Subcutaneous abdominal adipose tissue (tissue), 5 donors: ENCODE results near the gene TNFRSF4.
"Not testable (repeated sequence)": the region's sequence is repeated elsewhere in the genome, so short reads cannot be mapped to it uniquely, and the experiment has no call there.

ENCODE experiments used
- H3K27ac ChIP-seq: one replicate; pipeline ENCODE4 v1.7.0; 2013; ENCODE audit warnings: low read depth, mild to moderate bottlenecking, inconsistent platforms, low read length, moderate library complexity
- H3K27me3 ChIP-seq, 5 donors: one replicate each; pipeline ENCODE4 v1.7.0; 2013; ENCODE audit warnings: low read length in 5 of 5, inconsistent platforms in 1 of 5; ENCODE audit not compliant: control insufficient read depth in 5 of 5, insufficient read depth in 4 of 5
- H3K36me3 ChIP-seq, 5 donors: one replicate each; pipeline ENCODE4 v1.7.0; 2013; ENCODE audit warnings: low read length in 5 of 5; ENCODE audit not compliant: control insufficient read depth in 5 of 5, insufficient read depth in 5 of 5
- H3K4me1 ChIP-seq, 5 donors: one replicate each; pipeline ENCODE4 v1.7.0; 2013; ENCODE audit warnings: low read length in 5 of 5, mild to moderate bottlenecking in 3 of 5, moderate library complexity in 1 of 5; ENCODE audit not compliant: control insufficient read depth in 5 of 5, insufficient read depth in 5 of 5
- H3K4me3 ChIP-seq, 5 donors: one replicate each; pipeline ENCODE4 v1.7.0; 2013; ENCODE audit warnings: low read length in 5 of 5, low read depth in 1 of 5
- H3K9ac ChIP-seq, 5 donors: one replicate each; pipeline ENCODE4 v1.7.0; 2013; ENCODE audit warnings: low read length in 5 of 5, mild to moderate bottlenecking in 4 of 5, moderate library complexity in 3 of 5
- H3K9me3 ChIP-seq, 5 donors: one replicate each; pipeline ENCODE4 v1.7.0; 2013; ENCODE audit warnings: low read length in 5 of 5; ENCODE audit not compliant: control insufficient read depth in 5 of 5
- donor health status: healthy.
- donor health status: healthy.
- donor health status: healthy.
- donor health status: healthy.
- donor health status: healthy.

TNFRSF4 gene

GRCh38 chr1:1255078-1255477 lies 41.1 kb upstream of the TNFRSF4 start:
- peaks cover 0 to 11% (median 2%) of the 10 kb centered on the region in 5 donors for H3K4me1 ChIP-seq
- H3K27me3 ChIP-seq: no peaks in the 10 kb centered on the region
- no peak overlapping the region for H3K9ac ChIP-seq
- peaks cover 0 to 63% (median 49%) of the 10 kb centered on the region in 5 donors for H3K36me3 ChIP-seq
- no peak overlapping the region for H3K27ac ChIP-seq
- no peaks in the 10 kb centered on the region for H3K9me3 ChIP-seq
- H3K4me3 ChIP-seq: no peak overlapping the region

- Histone ChIP-seq H3K36me3 (peaks cover 0 to 59% (median 45%) of the 10 kb centered on the region in 5 donors), H3K9ac (no peak overlapping the region), H3K9me3 (no peaks in the 10 kb centered on the region), H3K27ac (no peak overlapping the region), H3K4me3 (no peak overlapping the region), H3K4me1 (peaks cover 0 to 6% (median 0%) of the 10 kb centered on the region in 5 donors), H3K27me3 (no peaks in the 10 kb centered on the region)
These were observed 40.7 kb upstream of the TNFRSF4 start for GRCh38 chr1:1254667-1254998.

DNA sequence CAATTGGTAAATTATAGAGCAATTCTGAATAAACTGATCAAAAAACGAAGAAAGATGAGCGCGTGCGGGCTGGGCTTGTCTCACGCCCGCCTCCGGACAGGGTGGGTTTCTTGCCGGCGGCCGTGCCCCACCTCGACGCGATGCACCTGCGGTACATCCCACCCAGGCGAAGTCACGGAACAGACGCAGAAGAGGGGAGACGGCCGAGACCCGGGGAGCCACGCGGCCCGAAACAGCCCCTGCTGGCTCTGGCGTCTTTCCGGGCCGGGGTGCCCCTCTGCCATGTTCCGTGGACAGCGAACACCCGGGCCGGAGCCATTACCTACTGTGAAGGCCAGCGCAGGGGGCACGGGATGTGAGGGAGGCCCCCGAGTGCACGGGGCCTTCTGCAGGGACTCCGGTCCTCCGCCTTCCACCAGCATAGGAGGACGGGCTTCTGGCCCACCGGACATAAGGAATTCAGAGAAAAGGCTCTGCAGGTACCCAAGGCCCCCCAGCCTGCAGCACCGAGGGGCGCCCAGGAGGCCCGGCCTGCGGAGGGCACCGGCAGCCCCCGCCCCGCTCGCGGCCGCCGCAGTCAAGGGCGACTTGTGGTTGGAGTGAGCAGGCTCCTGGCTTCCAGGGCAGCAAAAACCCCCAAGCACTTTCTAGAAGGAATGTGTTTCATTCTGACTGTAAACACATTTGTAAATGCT lies 40.2 kb upstream of the TNFRSF4 start:
- no peaks in the 10 kb centered on the region for H3K9me3 ChIP-seq
- no peaks in the 10 kb centered on the region for H3K27me3 ChIP-seq
- no peak overlapping the region for H3K9ac ChIP-seq
- peaks cover 0 to 6% (median 0%) of the 10 kb centered on the region in 5 donors for H3K4me1 ChIP-seq
- H3K27ac ChIP-seq: no peak overlapping the region
- no peak overlapping the region for H3K4me3 ChIP-seq
- peaks cover 0 to 55% (median 41%) of the 10 kb centered on the region in 5 donors for H3K36me3 ChIP-seq

DNA sequence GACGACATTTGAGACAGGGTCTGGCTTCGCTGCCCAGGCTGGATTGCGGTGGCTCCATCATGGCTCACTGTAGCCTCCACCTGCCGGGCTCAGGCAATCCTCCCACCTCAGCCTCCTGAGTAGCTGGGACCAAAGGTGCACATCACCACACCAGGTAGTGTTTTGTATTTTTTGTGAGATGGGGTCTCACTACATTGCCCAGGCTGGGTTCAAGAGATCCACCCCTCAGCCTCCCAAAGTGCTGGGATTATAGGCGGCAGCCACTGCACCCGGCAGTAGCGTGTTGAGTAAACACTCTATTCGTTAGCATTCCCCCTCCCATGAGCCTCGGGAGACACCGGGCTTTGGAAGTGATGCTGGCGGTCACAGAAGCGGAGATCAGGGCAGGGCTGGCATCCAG lies 39.4 kb upstream of the TNFRSF4 start:
- Histone ChIP-seq H3K9me3 (no peaks in the 10 kb centered on the region), H3K4me1 (peaks cover 0 to 6% (median 0%) of the 10 kb centered on the region in 5 donors), H3K4me3 (no peak overlapping the region), H3K27me3 (no peaks in the 10 kb centered on the region), H3K36me3 (peaks cover 0 to 50% (median 37%) of the 10 kb centered on the region in 5 donors), H3K9ac (no peak overlapping the region), H3K27ac (no peak overlapping the region)

GRCh38 chr1:1250786-1251284 lies 36.9 kb upstream of the TNFRSF4 start:
- peaks cover 15 to 20% (median 17%) of the 10 kb centered on the region in 5 donors for H3K27me3 ChIP-seq
- H3K27ac ChIP-seq: no peak overlapping the region
- peaks cover 0 to 37% (median 27%) of the 10 kb centered on the region in 5 donors for H3K36me3 ChIP-seq
- no peak overlapping the region for H3K9ac ChIP-seq
- H3K4me3 ChIP-seq: no peak overlapping the region
- no peaks in the 10 kb centered on the region for H3K9me3 ChIP-seq
- H3K4me1 ChIP-seq: peaks cover 0 to 10% (median 0%) of the 10 kb centered on the region in 5 donors

DNA sequence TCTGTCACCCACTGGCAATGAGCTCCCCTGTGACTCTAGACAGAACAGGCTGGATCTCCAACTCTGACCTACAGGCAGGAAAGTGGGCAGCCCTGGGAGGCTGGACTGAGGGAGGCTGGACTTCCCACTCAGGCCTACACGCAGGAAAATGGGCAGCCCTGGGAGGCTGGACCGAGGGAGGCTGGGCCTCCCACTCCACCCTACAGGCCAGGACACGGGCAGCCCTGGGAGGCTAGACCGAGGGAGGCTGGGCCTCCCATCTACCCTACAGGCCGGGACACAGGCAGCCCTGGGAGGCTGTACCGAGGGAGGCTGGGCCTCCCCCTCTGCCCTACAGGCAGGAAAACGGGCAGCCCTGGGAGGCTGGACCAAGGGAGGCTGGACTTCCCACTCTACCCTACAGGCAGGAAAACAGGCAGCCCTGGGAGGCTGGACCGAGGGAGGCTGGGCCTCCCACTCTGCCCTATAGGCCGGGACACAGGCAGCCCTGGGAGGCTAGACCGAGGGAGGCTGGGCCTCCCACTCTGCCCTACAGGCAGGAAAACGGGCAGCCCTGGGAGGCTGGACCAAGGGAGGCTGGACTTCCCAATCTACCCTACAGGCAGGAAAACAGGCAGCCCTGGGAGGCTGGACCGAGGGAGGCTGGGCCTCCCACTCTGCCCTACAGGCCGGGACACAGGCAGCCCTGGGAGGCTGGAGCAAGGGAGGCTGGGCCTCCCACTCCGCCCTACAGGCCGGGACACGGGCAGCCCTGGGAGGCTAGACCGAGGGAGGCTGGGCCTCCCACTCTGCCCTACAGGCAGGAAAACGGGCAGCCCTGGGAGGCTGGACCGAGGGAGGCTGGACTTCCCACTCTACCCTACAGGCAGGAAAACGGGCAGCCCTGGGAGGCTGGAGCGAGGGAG lies 34.3 kb upstream of the TNFRSF4 start:
- peaks cover 0 to 11% (median 5%) of the 10 kb centered on the region in 5 donors for H3K36me3 ChIP-seq
- peaks cover 0 to 17% (median 3%) of the 10 kb centered on the region in 5 donors for H3K4me1 ChIP-seq
- not testable (repeated sequence) for H3K9ac ChIP-seq, H3K9me3 ChIP-seq, H3K4me3 ChIP-seq, H3K27ac ChIP-seq
- peaks cover 21 to 28% (median 24%) of the 10 kb centered on the region in 5 donors for H3K27me3 ChIP-seq

GRCh38 chr1:1247341-1247913 lies 33.5 kb upstream of the TNFRSF4 start:
- H3K27me3 ChIP-seq: peaks cover 21 to 28% (median 24%) of the 10 kb centered on the region in 5 donors
- no peaks in the 10 kb centered on the region for H3K9me3 ChIP-seq
- peaks cover 0 to 4% (median under 1%) of the 10 kb centered on the region in 5 donors for H3K36me3 ChIP-seq
- peaks cover 0 to 17% (median 3%) of the 10 kb centered on the region in 5 donors for H3K4me1 ChIP-seq
- H3K4me3 ChIP-seq: no peak overlapping the region
- H3K9ac ChIP-seq: no peak overlapping the region
- H3K27ac ChIP-seq: no peak overlapping the region

DNA sequence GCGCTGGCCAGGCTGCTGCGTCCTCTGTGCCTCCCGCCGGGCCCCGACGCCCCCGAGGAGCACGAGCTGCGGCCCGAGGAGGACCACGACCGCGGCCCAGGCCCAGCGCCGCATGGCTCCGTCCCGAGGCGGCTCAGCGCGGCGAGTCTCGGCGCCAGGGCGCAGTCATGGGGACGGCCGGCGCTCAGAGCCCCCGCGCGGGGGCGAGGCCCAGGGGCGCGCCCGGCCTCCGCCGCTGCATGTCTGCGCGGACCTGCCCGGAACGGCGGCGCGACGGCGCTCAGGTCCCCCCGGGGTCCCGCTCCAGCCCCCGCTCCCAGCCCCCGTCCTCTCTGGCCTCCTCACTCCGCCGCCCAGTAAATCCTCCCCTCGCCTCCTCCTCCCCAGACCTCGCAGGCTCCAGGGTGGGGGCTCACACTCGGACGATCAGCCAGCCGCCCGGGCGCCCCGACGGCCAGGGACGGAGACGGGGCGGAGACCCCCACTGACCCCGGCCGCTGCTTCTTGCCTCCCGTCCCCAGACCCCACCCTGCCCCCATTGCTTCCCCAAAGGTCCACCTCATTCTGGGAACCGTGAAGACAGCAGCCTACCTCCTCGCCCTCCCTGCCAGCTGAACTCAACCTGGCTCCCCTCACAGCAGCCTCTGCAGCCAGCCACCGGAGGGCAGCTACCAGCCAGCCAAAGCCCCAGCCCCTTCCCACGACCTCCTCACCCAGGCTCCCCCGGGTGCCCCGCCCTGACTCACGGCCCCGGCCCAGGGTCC lies 32.8 kb upstream of the TNFRSF4 start, which contains the start of gene C1QTNF12:
Gene C1QTNF12 (minus strand): TSS at position 146 of the 764 bp plus-strand sequence. CDS start 32 bp downstream, at position 114.
- Histone ChIP-seq H3K36me3 (no peaks in the 10 kb centered on the region), H3K9me3 (no peaks in the 10 kb centered on the region), H3K27ac (no peak within 1 kb of the TSS), H3K9ac (no peak within 1 kb of the TSS), H3K4me3 (no peak within 1 kb of the TSS), H3K27me3 (peaks cover 21 to 30% (median 24%) of the 10 kb centered on the region in 5 donors), H3K4me1 (peaks cover 0 to 17% (median 3%) of the 10 kb centered on the region in 5 donors)

GRCh38 chr1:1245817-1246576 lies 32.0 kb upstream of the TNFRSF4 start:
- Histone ChIP-seq H3K36me3 (no peaks in the 10 kb centered on the region), H3K9me3 (no peaks in the 10 kb centered on the region), H3K27ac (no peak overlapping the region), H3K4me1 (peaks cover 0 to 17% (median 3%) of the 10 kb centered on the region in 5 donors), H3K9ac (no peak overlapping the region), H3K4me3 (no peak overlapping the region), H3K27me3 (peaks cover 21 to 37% (median 25%) of the 10 kb centered on the region in 5 donors)
